Hematopoietic multipotent progenitor cell treated with erythropoietin and hydrocortisone succinate and interleukin-3 and kit ligand, for 17 days (in vitro differentiated cells): ENCODE measurements around the gene SLC35B4.

Experiments
- DNase-seq: peaks from one replicate; pipeline ENCODE4 v3.0.0-alpha.2; 2015; ENCODE audit warnings: low spot score

The SLC35B4 gene

GRCh38 chr7:134316539-134317344 lies at the start of gene SLC35B4:
TSS of gene SLC35B4 (minus strand) at chr7:134316930. CDS start at chr7:134316751, 179 bp downstream.
- peak; percentile 80 for DNase-seq

- no peak for DNase-seq
These were observed 49.8 kb upstream of the SLC35B4 start for GRCh38 chr7:134366481-134366880.

- no peak for DNase-seq
These were observed 48.8 kb upstream of the SLC35B4 start for GRCh38 chr7:134365341-134366054.

GRCh38 chr7:134364619-134365037 lies 47.9 kb upstream of the SLC35B4 start:
- DNase-seq, result no peak

GRCh38 chr7:134362587-134363483 lies 46.1 kb upstream of the SLC35B4 start:
- no peak for DNase-seq

GRCh38 chr7:134359787-134360432 lies 43.2 kb upstream of the SLC35B4 start:
- peak; percentile 28 for DNase-seq

GRCh38 chr7:134357486-134357885 lies 40.8 kb upstream of the SLC35B4 start:
- DNase-seq, result no peak

- no peak for DNase-seq
These were observed 39.7 kb upstream of the SLC35B4 start for GRCh38 chr7:134356421-134356936.

- DNase-seq, result no peak
These were observed 39.2 kb upstream of the SLC35B4 start for GRCh38 chr7:134355927-134356326.

GRCh38 chr7:134355004-134355525 lies 38.3 kb upstream of the SLC35B4 start:
- DNase-seq, result no peak

GRCh38 chr7:134353411-134353810 lies 36.7 kb upstream of the SLC35B4 start:
- DNase-seq, result no peak

GRCh38 chr7:134351424-134351823 lies 34.7 kb upstream of the SLC35B4 start:
- no peak for DNase-seq

GRCh38 chr7:134350709-134351108 lies 34.0 kb upstream of the SLC35B4 start:
- no peak for DNase-seq

- DNase-seq, result no peak
These were observed 30.8 kb upstream of the SLC35B4 start for GRCh38 chr7:134347567-134347966.

- DNase-seq, result no peak
These were observed 27.1 kb upstream of the SLC35B4 start for GRCh38 chr7:134343796-134344195.

- no peak for DNase-seq
These were observed 26.4 kb upstream of the SLC35B4 start for GRCh38 chr7:134343136-134343535.

- DNase-seq, result no peak
These were observed 22.7 kb upstream of the SLC35B4 start for GRCh38 chr7:134339475-134339874.

- no peak for DNase-seq
These were observed 21.2 kb upstream of the SLC35B4 start for GRCh38 chr7:134337980-134338379.

- no peak for DNase-seq
These were observed 17.7 kb upstream of the SLC35B4 start for GRCh38 chr7:134334408-134334807.

- no peak for DNase-seq
These were observed 17.2 kb upstream of the SLC35B4 start for GRCh38 chr7:134333943-134334342.

- DNase-seq, result no peak
These were observed 16.2 kb upstream of the SLC35B4 start for GRCh38 chr7:134332892-134333291.
